Activated naive CD4-positive, alpha-beta T cell treated with anti-CD3 and anti-CD28 coated beads, Interleukin-2, amount 50 U/mL, for 16 hours (primary cell): Measurements from ENCODE around the gene SMO.
"Not testable (repeated sequence)": the region's sequence is repeated elsewhere in the genome, so short reads cannot be mapped to it uniquely, and the experiment has no call there.

Experiments
- DNase-seq: peaks from one replicate; pipeline ENCODE4 v3.0.0-alpha.2; 2020

The SMO gene

DNA sequence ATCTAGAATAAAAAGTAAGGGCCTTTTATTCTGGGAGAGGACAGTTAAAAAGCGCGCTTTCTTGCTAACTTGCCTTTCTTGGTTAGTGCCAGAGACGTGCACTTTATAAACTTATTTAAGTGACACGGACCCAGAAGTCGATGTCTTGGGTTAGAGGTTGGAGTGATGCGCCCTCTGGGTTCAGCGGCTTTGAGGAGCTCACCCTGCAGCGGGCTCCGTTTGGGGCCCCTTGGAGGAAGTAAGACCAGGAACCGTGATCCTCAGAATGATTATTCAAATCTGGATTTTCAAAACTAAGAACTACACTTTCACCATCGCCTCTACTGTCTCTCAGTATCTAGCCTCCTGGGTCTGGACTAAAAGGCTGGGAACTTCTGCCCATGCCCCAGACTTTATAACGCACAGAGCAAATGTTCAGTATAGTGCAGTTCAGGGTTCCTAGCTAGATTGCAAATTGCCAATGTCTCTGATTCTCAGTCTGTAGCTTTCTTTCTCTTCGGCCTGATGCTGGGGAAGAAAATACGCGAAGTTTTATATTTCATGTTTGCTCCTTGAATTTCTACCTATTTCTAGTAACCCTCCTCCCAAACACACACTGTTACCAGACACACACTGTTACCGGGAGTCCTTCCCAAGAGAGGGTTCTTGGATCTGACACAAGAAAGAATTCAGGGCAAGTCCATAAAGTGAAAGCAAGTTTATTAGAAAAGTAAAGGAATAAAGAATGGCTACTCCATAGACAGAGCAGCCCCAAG is 18.6 kb upstream of the SMO start:
- DNase-seq, result peak; percentile 21

DNA sequence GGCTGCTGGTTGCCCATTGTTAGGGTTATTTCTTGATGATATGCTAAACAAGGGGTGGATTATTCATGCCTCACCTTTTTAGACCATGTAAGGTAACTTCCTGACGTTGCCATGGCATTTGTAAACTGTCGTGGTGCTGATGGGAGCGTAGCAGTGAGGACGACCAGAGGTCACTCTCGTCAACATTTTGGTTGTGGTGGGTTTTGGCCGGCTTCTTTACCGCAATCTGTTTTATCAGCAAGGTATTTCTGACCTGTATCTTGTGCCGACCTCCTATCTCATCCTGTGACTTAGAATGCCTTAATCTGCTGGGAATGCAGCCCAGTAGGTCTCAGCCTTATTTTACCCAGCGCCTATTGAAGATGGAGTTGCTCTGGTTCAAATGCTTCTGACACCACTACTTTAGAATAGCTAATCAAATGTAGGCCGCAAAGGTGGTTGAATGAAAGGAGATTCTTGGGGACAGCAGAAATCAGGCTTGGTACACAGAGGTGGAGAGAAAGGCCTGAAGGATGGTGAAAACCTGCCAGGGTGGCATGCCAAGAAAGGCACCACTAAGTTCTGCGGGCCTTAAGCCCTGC is 17.9 kb upstream of the SMO start:
- no peak for DNase-seq

DNA sequence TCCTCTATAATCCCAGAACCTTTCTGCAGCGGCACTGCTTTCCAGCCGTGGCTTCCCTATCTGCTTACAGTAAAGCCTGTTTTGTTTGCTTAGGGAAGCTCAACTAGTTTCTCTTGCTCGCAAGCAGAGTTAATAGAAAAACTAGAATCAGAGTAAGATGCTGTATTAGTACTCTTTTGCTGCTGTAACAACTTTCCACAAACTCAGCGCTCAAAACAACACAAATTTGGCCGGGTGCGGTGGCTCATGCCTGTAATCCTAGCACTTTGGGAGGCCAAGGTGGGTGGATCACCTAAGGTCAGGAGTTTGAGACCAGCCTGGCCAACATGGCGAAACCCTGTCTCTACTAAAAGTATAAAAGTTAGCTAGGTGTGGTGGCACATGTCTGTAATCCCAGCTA is 14.6 kb upstream of the SMO start:
- not testable (repeated sequence) for DNase-seq

DNA sequence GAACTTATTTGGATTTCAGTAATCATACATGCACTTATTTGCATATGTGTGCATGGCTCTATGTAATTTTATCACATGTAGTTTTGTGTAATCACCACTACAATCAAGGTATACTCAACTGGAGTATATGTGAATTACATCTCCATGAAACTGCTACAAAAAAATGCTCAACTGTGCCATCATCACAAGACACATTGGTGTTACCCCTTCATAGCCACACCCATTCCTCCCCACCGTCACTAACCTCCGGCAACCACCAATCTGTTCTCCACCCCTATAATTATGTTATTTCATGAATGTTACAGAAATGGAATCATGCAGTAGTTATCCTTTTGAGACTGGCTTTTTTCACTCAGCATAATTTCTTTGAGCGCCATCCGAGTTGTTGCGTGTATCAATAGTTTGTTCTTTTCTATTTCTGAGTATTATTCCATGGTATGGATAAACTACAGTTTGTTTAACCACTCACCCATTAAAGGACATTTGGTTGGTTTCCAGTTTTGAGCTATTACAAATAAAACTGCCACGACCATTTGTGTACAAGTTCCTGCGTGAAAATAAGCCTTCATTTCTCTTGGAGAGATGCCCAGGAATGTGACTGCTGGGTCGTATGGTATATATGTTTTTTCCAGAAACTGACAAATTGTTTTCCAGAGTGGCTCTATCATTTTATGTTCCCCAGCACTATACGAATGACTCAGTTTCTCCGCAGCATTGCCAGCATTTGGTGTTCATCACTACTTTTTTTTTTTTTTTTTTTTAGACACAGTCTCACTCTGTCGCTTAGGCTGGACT is 11.3 kb upstream of the SMO start:
- DNase-seq, result no peak

- DNase-seq, result no peak
Measured at GRCh38 chr7:129184981-129185670, 3.3 kb upstream of the SMO start.

GRCh38 chr7:129186749-129187260 is 1.6 kb upstream of the SMO start:
- no peak for DNase-seq

- DNase-seq, result no peak
Measured at GRCh38 chr7:129187681-129188371, 607 bp upstream of the SMO start.

- no peak for DNase-seq
Measured at GRCh38 chr7:129188892-129189660, 643 bp downstream of the SMO start.

GRCh38 chr7:129189661-129190310 is 1.4 kb downstream of the SMO start:
- DNase-seq, result no peak

GRCh38 chr7:129191272-129191671 is 2.8 kb downstream of the SMO start:
- DNase-seq, result no peak

GRCh38 chr7:129193892-129194291 is 5.5 kb downstream of the SMO start:
- no peak for DNase-seq

DNA sequence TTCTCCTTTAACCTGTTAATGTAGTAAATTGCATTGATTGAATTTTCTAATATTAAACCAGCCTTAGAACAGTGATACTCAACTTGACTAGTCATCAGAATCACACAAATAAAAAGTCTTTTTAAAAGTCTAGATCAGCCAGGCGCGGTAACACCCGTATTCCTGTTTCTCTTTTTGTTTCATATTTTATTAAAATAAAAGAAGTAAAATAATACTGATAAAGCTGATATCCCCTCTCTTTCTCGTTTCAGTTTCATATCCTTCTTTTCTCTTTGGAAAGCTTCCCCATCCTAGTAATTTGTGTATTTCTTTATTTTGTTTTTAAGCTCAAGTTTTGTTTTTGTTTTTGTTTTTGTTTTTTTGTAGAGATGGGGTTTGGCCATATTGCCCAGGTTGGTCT is 9.3 kb downstream of the SMO start:
- no peak for DNase-seq

DNA sequence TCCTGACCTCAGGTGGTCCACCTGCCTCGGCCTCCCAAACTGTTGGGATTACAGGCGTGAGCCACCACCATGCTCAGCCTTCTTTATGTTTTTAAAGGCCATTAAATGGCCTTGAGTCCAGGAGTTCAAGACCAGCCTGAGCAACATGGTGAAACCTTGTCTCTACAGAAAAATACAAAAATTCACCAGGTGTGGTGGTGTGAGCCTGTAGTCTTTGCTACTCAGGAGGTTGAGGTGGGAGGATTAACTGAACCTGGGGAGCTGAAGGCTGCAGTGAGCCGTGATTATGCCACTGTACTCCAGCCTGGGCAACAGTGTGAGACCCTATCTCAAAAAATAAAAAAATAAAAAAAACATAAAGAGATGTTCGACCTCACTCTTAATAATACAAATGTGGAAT is 11.0 kb downstream of the SMO start:
- DNase-seq, result no peak

DNA sequence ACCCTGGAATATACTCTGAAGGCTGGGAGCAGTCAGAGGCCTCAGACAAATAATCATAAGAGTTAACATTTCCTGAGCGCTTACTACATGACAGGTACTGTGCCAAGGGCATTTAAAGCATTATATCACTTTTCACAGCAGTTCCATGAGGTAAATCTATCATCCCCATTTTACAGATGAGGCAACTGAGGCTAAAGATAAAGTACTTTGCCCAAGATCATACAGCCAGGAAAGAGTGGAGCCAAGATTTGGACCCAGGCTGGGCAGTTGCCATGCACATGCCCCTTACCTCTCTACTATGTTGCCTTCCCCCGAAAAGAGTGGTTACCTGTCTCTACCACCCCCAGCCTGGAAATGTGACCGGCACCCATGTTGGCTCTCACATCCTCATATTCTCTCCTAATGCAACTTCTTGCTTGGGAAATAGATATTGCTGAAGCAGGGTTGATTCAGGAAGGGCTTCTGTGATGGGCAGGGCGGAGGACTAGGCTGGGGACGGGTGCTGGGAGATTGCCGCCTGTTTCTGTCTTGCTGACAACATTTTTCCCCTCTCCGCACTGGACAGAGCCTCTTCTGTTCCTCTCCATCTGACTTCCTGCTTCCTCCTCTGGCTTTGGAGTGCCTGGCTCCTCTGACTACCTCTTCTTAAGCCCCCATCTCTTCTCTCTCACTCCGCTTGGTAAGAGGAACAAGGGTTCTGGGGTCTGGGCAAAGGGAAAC is 13.8 kb downstream of the SMO start:
- no peak for DNase-seq

- no peak for DNase-seq
Measured at GRCh38 chr7:129203050-129203741, 14.8 kb downstream of the SMO start.

DNA sequence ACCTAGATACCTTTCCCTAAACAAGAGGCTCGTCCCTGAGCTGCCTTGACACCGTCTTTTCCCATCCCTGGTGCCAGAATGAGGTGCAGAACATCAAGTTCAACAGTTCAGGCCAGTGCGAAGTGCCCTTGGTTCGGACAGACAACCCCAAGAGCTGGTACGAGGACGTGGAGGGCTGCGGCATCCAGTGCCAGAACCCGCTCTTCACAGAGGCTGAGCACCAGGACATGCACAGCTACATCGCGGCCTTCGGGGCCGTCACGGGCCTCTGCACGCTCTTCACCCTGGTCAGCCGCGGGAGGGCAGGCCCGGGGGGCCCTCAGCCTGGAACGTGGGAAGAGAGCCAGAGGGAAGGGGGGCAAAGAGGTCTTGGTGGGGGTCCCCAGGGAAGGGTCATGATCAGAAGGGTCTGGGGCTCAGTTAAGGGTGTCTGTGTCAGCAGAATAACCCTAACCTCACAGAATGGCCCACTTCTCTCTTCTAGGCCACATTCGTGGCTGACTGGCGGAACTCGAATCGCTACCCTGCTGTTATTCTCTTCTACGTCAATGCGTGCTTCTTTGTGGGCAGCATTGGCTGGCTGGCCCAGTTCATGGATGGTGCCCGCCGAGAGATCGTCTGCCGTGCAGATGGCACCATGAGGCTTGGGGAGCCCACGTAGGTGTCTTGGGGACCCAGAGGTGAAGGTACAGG is 16.8 kb downstream of the SMO start:
- DNase-seq, result no peak

- no peak for DNase-seq
Measured at GRCh38 chr7:129205987-129206785, 17.8 kb downstream of the SMO start.

DNA sequence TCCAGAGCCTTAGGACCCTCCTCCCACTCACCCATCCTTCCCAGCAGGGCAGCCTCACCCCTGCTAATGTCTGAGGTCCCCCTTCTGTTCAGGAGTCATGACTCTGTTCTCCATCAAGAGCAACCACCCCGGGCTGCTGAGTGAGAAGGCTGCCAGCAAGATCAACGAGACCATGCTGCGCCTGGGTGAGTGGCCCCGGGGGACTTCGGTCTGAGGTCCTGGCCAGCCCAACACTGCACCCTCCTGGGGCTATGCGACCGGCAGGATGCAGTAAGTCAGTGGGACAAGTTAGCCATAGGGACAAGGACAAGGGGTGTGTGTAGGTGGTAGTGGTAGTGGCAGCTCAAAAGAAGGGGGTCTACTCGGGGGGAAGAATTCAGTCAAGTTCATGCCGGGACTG is 20.2 kb downstream of the SMO start:
- DNase-seq, result no peak
